OCI-LY7 (cell line): Measurements from ENCODE around the gene LAMA4.

Source experiments
- CTCF ChIP-seq: fragments of 200-600 bp; sonication (generic); conservative IDR thresholded peaks from 2 replicates; pipeline ENCODE4 v1.5.1; 2014; ENCODE audit warnings: mild to moderate bottlenecking, antibody characterized with exemption, low read length, moderate library complexity, mixed read lengths
- EZH2phosphoT487 ChIP-seq: fragments of 200-600 bp; sonication (generic); IDR thresholded peaks from 2 replicates; pipeline ENCODE4 v1.6.1; 2018; ENCODE audit warnings: low read depth, borderline replicate concordance, mild to moderate bottlenecking, mixed run types, antibody characterized with exemption, low read length, moderate library complexity, mixed read lengths

- TF ChIP-seq CTCF (no peak), EZH2phosphoT487 (no peak)
Measured at GRCh38 chr6:112252571-112253497, 1.5 kb downstream of the LAMA4 start.
